GM04504 (cell line): ENCODE data around the gene INTS1.

Source experiments
- DNase-seq: peaks from one replicate; pipeline ENCODE4 v3.0.0-alpha.2; 2012; ENCODE audit warnings: low read depth

The INTS1 gene

GRCh38 chr7:1432411-1433082 lies 71.6 kb downstream of the INTS1 start:
- peak; percentile 12 for DNase-seq

DNA sequence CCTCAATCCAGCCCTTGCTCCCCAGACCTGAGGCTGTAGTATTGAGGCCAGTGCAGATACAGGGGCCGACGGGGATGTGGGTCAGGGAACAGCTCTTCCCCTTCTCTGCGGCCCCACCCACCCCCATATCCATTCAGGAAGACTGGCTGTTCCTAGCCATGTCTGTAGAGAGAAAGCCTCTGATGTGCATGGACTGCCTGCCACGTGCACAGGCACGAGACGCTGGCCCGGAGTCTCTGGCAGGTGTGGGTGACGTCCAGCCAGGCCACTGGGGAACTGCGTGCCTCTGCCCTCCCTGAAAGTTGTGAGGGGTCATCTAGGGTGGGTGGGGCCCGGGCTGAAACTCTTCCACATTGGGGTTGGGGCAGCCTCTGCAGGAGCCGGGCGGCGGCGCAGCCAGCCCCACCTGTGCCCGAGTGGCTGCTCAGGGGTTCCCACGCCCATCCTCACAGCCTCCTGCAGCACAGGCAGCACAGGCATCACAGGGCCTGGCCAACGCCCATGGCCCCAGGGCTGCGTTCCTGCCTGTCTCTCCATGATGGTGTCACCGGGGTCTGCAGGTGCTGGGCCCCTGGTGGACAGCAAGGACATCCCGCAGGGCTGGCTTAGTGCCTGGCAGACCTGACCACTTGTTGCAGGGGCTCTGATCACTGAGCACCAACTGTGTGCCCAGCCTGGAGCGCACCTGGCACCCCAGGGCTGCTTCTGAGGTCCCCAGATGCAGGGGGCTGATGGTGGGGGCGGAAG lies 72.4 kb downstream of the INTS1 start:
- no peak for DNase-seq

DNA sequence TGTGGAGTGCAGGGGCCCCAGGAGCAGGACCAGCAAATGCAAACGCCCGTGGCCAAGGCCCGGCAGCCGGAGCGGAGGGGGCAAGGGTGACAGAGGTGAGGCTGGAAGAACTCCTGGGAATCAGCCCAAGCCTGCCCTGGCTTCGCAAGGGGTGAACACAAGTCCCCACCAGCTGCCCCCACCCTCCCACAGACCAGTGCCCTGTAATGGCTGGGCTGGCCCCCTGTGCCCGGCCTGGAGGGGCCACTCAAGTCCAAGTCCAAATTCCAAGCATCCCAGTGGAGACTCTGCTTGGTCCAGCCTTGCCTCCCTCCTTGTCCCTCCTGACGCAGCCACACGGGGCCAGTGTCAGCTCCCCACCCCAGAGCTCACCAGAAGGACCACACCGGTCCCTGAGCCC lies 73.0 kb downstream of the INTS1 start:
- DNase-seq = no peak

- no peak for DNase-seq
These were observed 73.9 kb downstream of the INTS1 start for GRCh38 chr7:1430056-1430845.

DNA sequence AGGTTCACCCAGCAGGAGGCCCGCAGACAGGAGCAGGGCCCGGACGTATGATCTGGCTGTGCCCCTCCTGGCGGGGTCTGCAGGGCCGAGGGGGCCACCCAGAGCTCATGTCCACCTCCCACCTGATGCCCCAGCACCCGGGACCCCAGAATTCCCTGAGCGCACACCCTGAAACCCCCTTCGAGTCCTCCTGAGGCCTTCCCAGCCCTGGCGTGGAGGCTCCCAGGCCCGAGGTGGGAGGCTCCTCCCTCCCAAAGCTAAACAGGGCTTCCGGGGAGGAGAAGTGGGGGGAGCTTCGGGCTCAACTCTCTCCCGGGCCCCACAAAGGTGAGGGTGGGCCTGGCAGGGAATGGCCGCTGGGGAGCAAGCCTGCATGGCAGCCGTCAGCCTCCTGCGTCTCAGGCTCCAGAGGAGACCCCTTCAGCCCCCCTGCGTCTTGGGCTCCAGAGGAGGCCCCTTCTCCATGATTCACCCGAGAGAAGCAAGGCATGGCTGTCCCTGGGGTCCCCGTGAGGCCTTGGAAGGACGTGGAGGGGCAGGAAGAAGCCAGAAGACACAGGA lies 75.2 kb downstream of the INTS1 start:
- no peak for DNase-seq

- DNase-seq = no peak
These were observed 77.0 kb downstream of the INTS1 start for GRCh38 chr7:1427064-1427657.

- no peak for DNase-seq
These were observed 77.7 kb downstream of the INTS1 start for GRCh38 chr7:1426474-1426873.

DNA sequence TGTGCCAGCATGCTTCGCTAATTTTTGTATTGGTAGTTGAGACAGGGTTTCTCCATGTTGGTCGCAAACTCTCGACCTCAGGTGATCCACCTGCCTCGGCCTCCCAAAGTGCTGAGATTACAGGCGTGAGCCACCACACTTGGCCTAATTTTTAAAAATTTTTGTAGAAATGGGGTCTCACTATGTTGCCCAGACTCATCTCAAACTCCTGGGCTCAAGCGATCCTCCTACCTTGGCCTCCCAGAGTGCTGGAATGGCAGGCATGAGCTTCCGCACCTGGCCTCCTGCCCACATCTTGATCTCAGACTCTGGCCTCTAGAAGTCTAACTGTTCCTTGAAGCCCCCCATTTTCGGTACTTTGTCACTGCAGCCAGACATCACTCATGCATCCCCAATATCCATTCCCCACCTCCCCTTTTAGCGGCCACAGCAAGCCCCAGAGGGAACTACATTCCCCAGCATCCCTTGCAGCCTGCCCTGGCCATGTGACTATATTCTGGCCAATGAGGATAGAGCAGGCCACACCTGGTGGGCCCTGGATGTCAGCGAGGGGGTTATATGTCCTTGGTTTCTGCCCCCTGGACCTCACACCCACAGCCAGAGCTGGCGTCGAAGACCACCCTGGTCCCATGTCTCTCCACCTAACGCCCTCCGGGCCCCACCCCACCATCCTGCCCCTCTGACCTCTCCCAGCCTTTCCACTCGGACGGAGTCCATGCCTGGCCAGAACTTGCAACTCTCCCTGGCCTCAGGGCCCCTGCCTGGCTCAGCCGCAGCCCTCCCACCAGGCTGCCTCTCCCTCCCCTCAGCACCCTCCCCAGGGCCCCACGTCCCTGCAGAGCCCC lies 78.7 kb downstream of the INTS1 start:
- no peak for DNase-seq

DNA sequence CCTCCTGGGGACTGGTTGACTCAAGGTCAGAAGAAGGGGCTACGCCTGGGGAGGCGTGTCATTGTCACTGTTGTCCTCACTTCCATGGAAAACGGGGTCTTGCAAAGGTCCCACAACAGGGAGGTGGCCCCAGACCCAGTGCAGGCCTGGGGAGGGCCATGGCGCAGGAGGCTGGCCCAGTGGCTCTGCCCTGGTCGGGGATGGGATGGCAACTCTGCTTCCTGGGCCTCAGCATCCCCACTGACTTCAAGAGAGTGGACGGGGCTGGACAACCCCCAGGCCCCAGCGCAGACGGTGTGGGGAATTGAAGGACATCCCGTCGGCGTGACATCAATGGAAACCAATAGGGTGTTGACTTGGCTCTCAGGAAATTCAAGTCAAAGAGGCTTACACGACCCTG lies 80.1 kb downstream of the INTS1 start:
- DNase-seq = no peak

GRCh38 chr7:1423264-1423811 lies 80.9 kb downstream of the INTS1 start:
- DNase-seq = no peak

DNA sequence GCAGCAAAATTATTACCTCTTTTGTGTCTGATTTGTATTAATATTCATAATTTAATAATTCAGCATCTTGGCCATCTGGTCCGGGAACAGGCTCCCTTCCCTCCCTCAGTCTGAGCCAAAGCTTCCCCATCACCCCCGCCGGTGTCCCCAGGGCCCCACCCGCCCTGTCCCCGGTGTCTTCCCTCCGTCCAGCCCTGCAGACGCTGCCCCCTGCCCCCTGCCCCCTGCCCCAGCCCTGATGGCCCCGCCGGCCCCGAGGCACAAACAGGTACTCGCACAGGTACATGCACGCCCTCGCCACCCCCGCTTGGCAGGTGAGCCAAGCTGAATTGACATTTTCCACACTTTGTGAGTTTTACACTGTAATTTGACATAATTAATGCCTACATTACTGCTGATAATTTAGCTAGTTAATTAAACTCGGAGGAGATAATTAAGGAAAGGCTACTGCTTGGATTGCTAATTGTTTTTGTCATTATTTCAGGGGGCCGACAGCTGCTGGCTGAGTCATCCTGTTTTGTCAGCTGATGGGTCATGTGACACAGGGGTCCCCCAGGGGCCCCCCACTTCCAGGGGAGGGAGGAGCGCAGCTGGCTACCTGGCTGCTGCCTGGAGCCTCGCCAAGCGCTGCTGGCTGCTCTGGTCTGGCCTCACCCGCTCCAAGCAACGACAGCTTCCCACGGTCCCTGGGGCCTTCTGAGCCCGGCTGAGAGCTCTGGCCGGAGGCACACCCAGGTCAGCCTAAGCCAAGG lies 81.5 kb downstream of the INTS1 start:
- no peak for DNase-seq

- DNase-seq = no peak
These were observed 82.2 kb downstream of the INTS1 start for GRCh38 chr7:1421946-1422345.

- no peak for DNase-seq
These were observed 83.0 kb downstream of the INTS1 start for GRCh38 chr7:1421020-1421790.
